HG02973 (cell line): Measurements from ENCODE around the gene PPP1R14B.

ENCODE experiments used
- ATAC-seq: cut with Tn5 transposase; IDR thresholded peaks from one replicate; pipeline ENCODE4 v1.9.1; 2021; ENCODE audit warnings: moderate library complexity; ENCODE audit not compliant: unreplicated experiment

The PPP1R14B gene

GRCh38 chr11:64246871-64247728 is at the start of gene PPP1R14B:
TSS of gene PPP1R14B (minus strand) at chr11:64246943. CDS start at chr11:64246673, 270 bp downstream.
- no peak for ATAC-seq

GRCh38 chr11:64296236-64296635 is 49.5 kb upstream of the PPP1R14B start:
- ATAC-seq: no peak

- ATAC-seq: no peak
Observed at GRCh38 chr11:64295760-64296159, 49.0 kb upstream of the PPP1R14B start.

DNA sequence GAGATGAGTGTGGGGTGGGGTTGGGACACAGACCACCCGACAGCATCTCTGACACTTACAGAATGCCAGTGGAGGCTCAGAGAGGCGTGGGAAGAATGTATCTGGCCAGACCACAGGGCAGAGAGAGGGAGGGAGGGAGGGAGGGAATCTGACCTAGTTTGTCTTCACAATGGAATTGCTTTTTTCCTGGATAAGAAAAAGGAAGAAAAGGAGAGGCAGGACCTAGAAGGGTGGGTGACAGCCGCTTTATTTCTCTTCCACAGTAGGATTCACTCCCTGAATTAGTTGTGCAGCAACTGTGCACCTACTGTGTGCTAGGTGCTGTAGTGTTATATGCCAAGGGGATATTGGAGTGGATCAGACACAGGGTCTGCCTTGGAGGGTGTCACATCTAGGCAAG is 48.0 kb upstream of the PPP1R14B start:
- no peak for ATAC-seq

DNA sequence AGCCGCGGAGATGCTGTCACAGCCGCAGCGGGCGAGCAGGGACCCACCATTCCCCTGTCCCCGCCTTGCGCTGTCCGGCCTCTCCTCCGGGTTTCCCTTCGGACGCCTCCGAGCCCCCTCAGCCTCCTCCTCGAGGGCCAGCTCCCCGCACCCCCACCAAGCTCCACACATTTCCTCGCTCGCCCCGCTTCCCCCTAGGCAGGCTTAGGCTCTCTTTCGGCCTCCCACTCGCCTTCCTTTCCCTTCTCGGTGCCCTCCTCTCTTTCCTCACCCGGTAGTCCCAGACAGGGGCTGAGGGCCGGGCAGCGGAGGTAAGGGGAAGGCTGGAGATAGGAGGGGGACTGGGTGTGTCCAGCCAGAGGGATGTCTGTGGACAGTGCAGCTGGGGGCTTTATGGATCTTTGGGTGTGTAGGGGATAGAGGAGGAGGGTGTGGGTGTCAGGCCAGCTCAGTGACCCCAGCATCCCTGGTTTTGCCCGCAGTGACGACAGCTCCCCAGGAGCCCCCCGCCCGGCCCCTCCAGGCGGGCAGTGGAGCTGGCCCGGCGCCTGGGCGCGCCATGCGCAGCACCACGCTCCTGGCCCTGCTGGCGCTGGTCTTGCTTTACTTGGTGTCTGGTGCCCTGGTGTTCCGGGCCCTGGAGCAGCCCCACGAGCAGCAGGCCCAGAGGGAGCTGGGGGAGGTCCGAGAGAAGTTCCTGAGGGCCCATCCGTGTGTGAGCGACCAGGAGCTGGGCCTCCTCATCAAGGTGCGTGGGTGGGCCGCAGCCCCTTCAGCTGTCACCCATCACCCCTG is 45.9 kb upstream of the PPP1R14B start:
- no peak for ATAC-seq

DNA sequence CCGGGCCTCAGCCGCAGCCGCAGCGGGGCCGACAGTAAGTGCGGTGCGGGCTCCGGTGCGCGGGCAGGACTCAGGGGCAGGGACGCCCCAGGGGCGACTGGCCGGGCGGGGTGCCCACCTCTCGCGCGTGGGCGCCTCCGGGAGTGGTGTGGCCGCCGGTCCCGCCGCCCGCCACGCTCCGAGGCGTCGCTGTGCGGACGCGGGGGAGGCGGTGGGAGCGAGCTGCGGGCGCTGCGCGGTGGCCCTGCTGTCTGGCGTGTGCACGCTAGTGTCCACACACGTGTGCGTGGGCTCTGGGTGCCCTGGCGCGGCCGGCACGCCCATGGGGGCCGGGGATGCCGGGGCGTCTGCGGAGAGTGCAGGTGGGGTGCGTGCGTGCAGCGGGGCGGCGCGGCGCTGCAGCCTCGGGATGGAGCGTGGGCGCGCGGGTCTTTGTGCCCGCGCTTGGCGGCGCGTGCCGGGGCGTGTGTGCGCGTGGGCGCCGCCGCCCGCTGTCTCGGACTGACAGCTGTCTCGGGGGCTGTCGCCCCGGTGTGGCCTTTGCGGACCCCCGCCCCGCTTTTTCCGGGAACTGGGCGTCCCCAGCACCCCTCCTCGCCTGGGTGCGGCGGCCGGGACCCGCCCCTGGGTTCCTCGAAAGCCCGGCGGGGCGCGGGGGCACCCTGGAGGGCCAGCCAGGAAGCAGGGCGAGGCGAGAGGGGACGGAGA is 45.2 kb upstream of the PPP1R14B start:
- no peak for ATAC-seq

- ATAC-seq: no peak
Observed at GRCh38 chr11:64291262-64291751, 44.6 kb upstream of the PPP1R14B start, which contains the start of gene KCNK4. TSS of gene KCNK4 (plus strand) at chr11:64291302. CDS start at chr11:64293019, 1,717 bp downstream.

DNA sequence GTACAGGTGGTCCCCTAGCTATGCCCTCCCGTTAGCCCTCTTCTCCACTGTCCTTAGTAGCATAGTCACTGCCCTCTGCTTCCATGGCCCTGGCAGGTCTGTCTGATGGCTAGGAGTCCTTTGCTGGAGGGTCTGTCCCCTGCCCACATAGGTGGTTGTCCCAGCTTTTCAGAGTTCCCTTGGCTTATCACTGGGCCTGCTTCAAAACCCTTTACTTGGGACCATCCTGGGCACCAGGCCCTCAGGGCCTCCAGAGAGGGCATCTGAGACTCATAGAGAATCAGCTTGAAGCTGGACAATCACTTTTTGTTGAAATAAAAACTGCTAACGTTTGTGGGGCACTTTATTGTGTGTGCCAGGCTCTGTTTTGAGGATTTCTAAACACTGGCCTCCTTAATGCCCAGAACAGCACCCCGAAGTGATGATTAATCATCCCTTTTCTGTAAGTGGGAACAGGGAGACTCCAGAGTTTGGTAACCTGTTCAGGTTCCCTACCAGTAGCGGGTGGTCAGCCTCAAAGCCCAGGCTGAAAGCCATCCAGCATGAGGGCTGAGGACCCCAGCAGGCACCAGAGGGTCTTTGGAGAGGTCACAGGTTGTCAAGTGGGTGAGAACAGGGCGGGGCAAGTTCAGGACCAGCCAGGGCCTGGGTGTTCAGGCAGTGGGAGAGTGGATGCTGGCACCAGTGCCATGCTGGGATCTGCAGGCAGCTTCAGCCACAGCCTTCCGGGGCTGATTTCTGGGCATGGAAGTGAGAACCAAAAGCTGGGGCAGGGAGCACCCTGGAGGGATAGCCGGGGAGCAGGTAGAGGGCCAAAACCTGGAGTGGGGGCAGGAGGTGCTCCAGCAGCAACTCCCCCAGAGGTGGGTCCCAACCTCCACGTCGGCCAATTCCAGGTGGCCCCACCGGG is 43.9 kb upstream of the PPP1R14B start:
- no peak for ATAC-seq

DNA sequence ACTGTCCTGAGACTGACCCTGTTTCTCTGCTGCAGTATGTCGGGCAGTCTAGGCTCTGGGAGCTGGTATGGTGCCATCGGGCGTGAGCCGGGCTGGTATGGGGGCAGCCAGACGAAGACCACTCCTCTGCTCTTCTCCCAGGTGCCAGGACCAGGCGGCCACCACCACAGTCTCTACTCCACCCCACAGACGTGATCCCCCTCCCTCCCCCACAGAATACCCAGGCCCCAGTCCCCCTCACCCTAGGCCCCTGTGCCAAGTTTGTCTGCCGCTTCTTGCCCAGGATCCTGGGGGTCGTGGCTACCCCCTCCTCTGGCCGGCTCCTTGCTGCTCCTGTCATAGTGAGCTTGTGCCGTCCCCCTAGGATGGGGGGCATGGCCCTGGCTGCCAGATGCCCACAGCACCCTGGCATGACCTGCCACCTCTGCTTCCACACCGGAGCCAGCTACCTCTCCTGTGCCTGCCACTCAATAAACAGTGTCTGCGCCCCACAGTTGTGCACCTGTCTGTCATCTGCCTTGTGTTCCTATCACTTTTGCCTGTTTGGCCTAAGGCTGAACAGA is 42.3 kb upstream of the PPP1R14B start:
- ATAC-seq: no peak

GRCh38 chr11:64288353-64288750 is 41.6 kb upstream of the PPP1R14B start:
- no peak for ATAC-seq

DNA sequence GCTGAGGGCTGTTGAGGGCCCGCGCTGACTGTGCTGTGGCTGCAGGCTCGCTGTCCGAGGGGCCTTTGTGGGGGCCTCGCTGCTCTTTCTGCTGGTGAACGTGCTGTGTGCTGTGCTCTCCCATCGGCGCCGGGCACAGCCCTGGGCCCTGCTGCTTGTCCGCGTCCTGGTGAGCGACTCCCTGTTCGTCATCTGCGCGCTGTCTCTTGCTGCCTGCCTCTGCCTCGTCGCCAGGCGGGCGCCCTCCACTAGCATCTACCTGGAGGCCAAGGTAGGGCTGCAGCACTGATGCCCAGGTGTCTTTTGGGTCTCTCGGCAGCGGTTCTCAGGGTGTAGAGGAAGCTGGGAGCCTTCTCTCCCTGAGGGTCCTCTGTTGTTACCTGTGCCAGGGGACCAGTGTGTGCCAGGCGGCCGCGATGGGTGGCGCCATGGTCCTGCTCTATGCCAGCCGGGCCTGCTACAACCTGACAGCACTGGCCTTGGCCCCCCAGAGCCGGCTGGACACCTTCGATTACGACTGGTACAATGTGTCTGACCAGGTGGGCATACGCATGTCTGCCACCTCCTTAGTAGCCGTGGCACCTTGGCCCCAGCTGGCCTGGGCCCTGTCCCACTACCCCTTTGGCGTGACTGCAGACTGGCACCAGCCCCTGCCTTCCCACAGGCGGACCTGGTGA is 41.1 kb upstream of the PPP1R14B start:
- no peak for ATAC-seq

- ATAC-seq: no peak
Observed at GRCh38 chr11:64286801-64287159, 40.0 kb upstream of the PPP1R14B start.

DNA sequence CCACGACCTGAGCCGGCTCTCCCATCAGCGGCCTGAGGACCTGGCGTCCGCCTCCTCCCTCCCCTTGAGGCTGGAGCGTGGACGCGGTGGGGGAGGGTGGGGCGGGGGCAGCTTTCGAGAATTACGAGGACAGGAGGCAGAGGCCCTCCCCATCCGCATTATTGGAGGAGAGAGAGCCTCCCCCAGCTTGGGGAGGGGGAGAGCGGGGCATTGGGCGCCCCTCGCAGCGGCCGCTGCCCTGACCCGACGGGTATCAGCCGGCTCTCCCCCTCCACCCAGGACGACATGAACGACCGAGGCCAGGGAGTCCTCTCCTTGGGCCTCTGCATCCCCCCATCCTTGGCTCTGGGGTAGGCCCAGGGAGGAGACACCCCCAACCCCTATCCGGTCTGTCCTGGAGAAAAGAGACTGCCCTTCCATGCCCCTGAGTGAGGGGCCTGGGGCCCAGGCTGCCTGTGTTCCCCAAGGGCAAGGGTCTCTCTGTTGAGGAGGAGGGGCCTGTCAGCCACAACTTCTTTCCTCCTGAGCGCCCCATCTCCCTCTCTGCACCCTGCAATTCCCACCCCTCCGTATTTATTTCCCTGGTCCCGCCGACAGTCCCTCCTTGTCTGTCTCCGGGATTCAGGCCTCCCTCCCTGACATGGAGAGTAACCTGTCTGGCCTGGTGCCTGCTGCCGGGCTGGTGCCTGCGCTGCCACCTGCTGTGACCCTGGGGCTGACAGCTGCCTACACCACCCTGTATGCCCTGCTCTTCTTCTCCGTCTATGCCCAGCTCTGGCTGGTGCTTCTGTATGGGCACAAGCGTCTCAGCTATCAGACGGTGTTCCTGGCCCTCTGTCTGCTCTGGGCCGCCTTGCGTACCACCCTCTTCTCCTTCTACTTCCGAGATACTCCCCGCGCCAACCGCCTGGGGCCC is 39.4 kb upstream of the PPP1R14B start:
- no peak for ATAC-seq

DNA sequence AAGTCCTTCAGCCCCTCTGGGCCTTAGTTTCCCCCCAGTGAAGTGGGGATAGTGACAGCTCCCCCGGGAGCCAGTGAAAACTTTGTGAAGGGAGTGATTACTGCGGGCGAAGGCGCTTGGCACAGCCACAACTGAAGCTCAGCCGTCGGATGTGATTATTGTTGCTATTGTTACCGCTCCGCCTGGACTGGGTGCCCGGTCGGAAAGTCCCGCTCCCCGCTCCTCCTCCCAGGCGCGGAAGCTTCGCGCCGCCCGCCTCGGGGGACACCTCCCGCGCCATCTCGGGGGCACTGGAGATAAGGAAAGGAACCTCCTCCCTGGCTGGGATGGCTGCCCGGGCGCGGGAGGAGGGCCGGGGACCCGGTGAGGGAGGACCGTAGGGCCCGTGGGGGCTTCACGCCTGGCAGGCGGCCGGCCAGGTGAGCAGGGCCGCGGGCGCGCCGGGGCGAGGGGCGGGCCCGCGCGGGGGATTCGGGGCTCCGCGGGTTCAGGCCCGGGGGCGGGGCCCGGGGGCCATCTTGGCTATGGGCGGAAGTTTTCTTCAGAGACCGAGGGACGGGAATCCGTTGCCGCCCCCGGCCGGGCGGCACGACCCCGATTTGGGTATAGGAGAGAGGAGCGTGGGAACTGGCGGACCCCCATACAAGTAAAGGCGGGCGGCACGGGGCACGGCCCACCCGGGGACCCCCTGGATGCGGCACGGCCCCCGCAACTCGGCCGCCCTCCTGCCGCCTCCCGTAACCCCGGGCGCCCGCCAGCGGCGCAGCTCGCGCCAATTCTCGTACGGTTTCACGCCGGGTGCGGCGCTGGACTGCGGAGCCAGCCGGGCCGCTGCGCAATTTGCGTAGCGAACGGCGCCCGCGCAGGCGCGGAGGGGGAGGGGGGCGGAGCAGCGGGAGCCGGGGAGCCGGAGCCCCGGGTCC is 38.5 kb upstream of the PPP1R14B start, which contains the start of gene GPR137:
Gene GPR137 (plus strand): TSS at position 887 of the 923 bp plus-strand sequence. CDS start 677 bp downstream, outside the sequence.
- ATAC-seq: peak; percentile 43

DNA sequence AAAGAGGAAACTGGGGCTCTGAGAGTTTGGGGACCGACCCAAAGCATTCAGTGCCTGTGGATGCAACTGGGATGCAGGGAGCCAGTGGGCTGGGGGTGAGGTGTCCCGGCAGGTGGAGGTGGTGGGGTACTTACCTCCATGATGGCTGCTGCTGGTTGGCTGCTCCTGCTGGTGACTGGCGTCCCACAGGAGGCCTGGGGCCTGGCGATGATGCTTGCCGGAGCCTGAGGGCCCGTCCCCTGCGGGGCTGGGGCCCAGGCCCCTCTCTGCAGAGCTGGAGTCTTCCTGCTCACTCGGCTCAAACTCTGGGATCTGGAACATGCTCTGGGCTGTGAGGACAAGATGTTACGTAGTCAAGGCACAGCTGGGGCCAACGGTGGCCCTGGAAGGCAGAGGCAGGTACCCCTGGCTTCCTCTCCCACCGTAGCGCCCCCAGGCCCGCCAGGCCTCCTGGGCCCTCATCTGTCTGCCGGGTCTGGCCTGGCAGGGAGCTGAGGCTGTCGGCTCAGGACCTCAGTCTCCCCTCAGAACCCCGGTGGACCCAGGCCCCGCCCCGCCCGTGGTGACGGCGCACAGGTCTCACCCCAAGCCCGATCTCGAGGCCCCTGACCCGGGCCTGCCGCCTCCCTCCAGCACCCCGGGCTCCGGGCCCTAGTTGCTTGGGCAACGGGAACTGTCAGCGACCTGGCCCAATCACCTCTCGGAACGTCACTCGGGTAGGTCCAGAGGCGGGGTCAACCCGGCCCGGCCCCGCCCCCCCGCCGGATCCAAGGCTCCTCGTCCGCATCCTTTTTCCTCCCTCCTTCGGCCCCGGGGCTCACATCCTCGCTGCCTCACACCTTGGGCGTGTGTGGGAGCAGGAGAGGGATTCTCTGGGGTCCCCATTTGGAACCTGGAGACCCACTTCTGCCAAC is 37.6 kb upstream of the PPP1R14B start, which contains the start of gene BAD:
Gene BAD (minus strand): TSS at position 618 of the 914 bp plus-strand sequence. CDS start 297 bp downstream, at position 321.
- peak; percentile 69 for ATAC-seq

DNA sequence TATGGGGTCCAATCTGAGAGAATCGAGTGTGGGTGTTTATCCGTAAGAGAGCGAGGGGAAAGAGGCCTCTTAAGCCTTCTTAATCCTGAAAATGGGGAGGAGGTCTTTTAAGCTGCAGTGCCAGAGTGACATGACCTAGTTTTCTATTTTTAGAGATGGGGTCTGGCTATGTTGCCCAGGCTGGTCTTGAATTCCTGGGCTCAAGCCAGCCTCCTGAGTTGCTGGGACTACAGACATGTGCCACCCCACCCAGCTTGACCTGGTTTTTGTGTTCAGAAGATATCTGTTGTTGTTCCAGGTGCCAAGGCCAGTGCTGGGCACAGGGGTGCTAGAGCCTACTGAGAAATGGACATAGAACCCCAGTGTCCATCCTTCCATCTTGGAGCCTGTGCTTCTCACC is 36.3 kb upstream of the PPP1R14B start:
- no peak for ATAC-seq
